ENCODE measurements around the gene STK11IP.

Gene STK11IP

GRCh38 chr2:219597552-219598307 lies at the start of gene STK11IP:
STK11IP (plus strand) TSS chr2:219597857; CDS start chr2:219598120, 263 bp downstream.
- peak; percentile 81 to 82 for DNase-seq (ENCODE audit: low read depth in 2 of 2)

- no peak for DNase-seq (ENCODE audit: low read depth in 2 of 2)
Observed at GRCh38 chr2:219548990-219549389, 48.7 kb upstream of the STK11IP start.

- no peak for DNase-seq (ENCODE audit: low read depth in 2 of 2)
Observed at GRCh38 chr2:219549619-219550018, 48.0 kb upstream of the STK11IP start.

- no peak for DNase-seq (ENCODE audit: low read depth in 2 of 2)
Observed at GRCh38 chr2:219551441-219552381, 45.9 kb upstream of the STK11IP start.

- DNase-seq (ENCODE audit: low read depth in 2 of 2), result peak; percentile 51 to 59
Observed at GRCh38 chr2:219552382-219553167, 45.1 kb upstream of the STK11IP start.

GRCh38 chr2:219553168-219553417 lies 44.6 kb upstream of the STK11IP start:
- DNase-seq (ENCODE audit: low read depth in 2 of 2), result no peak

- DNase-seq (ENCODE audit: low read depth in 2 of 2), result no peak
Observed at GRCh38 chr2:219553463-219553963, 44.1 kb upstream of the STK11IP start.

GRCh38 chr2:219554350-219554749 lies 43.3 kb upstream of the STK11IP start:
- no peak for DNase-seq (ENCODE audit: low read depth in 2 of 2)

- DNase-seq (ENCODE audit: low read depth in 2 of 2), result no peak
Observed at GRCh38 chr2:219555956-219556355, 41.7 kb upstream of the STK11IP start.

GRCh38 chr2:219556413-219556812 lies 41.2 kb upstream of the STK11IP start:
- DNase-seq (ENCODE audit: low read depth in 2 of 2), result no peak

GRCh38 chr2:219557320-219557719 lies 40.3 kb upstream of the STK11IP start:
- no peak for DNase-seq (ENCODE audit: low read depth in 2 of 2)

GRCh38 chr2:219557791-219558785 lies 39.6 kb upstream of the STK11IP start:
- DNase-seq (ENCODE audit: low read depth in 2 of 2), result no peak

GRCh38 chr2:219559156-219559915 lies 38.3 kb upstream of the STK11IP start:
- DNase-seq (ENCODE audit: low read depth in 2 of 2), result no peak

- no peak for DNase-seq (ENCODE audit: low read depth in 2 of 2)
Observed at GRCh38 chr2:219560037-219560892, 37.4 kb upstream of the STK11IP start.

GRCh38 chr2:219560893-219561178 lies 36.8 kb upstream of the STK11IP start:
- no peak for DNase-seq (ENCODE audit: low read depth in 2 of 2)

GRCh38 chr2:219561179-219562048 lies 36.2 kb upstream of the STK11IP start:
- DNase-seq (ENCODE audit: low read depth in 2 of 2), result no peak

- DNase-seq (ENCODE audit: low read depth in 2 of 2), result no peak
Observed at GRCh38 chr2:219562049-219563020, 35.3 kb upstream of the STK11IP start.

Measured in activated CD8-positive, alpha-beta memory T cell treated with anti-CD3 and anti-CD28 coated beads for 4 hours (primary cell).